GM12891 (cell line): ENCODE measurements around the gene SHPK.

Experiments
- DNase-seq: peaks from one replicate; pipeline ENCODE4 v3.0.0; 2011; ENCODE audit warnings: low spot score; ENCODE audit not compliant: insufficient read length
- FAIRE-seq: peaks from 2 replicates; lab custom pipeline; 2011; peaks lifted over from hg19 to GRCh38; lab: Jason Lieb, UNC
- PAX5 ChIP-seq: IDR thresholded peaks from 2 replicates; pipeline ENCODE4 v1.6.1; 2011; ENCODE audit warnings: low read length, moderate library complexity, mild to moderate bottlenecking; ENCODE audit not compliant: insufficient read depth, severe bottlenecking
- POLR2A ChIP-seq: IDR thresholded peaks from 2 replicates; pipeline ENCODE4 v1.6.1; 2011; ENCODE audit warnings: low read depth, low read length, control low read depth
- POLR2AphosphoS5 ChIP-seq: IDR thresholded peaks from 2 replicates; pipeline ENCODE4 v1.6.1; 2011; ENCODE audit warnings: low read depth, low read length, control low read depth
- POU2F2 ChIP-seq: IDR thresholded peaks from 2 replicates; pipeline ENCODE4 v1.6.1; 2011; ENCODE audit warnings: low read depth, mild to moderate bottlenecking, control low read depth, low read length, moderate library complexity
- SPI1 ChIP-seq: IDR thresholded peaks from 2 replicates; pipeline ENCODE4 v1.6.1; 2011; ENCODE audit warnings: low read depth, low read length, control low read depth
- TAF1 ChIP-seq: IDR thresholded peaks from 2 replicates; pipeline ENCODE4 v1.6.1; 2011; ENCODE audit warnings: low read depth, low read length, control low read depth

Gene SHPK

GRCh38 chr17:3603119-3603869 lies 32.8 kb downstream of the SHPK start:
- DNase-seq (no peak), FAIRE-seq (no peak)
- no peak for TF ChIP-seq POLR2AphosphoS5
- no peak for TF ChIP-seq PAX5
- TF ChIP-seq POU2F2: no peak
- TF ChIP-seq POLR2A: no peak
- TF ChIP-seq SPI1: no peak
- TF ChIP-seq TAF1: no peak

DNA sequence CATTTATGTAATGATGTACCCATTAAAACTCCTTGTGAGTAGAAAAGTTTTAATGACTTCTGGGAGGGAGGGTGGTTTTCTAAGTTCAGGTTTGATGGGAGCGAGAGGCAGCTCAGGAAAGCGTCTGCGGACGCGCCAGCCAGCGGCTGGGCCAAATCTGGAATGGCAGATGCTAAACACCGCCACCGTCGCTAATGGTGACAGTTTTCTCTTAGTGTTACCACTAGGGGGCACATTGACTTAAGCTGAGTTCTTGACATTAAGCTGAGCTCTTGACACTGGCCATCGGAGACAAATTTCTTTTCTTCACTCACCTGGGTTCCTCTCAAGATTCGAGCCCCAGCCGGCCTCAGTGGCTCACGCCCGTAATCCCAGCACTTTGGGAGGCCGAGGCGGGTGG lies 33.6 kb downstream of the SHPK start:
- FAIRE-seq (no peak), DNase-seq (peak; percentile 57)
- no peak for TF ChIP-seq POLR2A
- no peak for TF ChIP-seq POU2F2
- no peak for TF ChIP-seq SPI1
- TF ChIP-seq POLR2AphosphoS5: no peak
- no peak for TF ChIP-seq PAX5
- no peak for TF ChIP-seq TAF1

GRCh38 chr17:3600529-3601205 lies 35.4 kb downstream of the SHPK start:
- FAIRE-seq: no peak
- no peak for DNase-seq
- TF ChIP-seq SPI1 (no peak), POLR2AphosphoS5 (no peak), POLR2A (no peak), POU2F2 (no peak), TAF1 (no peak), PAX5 (no peak)

DNA sequence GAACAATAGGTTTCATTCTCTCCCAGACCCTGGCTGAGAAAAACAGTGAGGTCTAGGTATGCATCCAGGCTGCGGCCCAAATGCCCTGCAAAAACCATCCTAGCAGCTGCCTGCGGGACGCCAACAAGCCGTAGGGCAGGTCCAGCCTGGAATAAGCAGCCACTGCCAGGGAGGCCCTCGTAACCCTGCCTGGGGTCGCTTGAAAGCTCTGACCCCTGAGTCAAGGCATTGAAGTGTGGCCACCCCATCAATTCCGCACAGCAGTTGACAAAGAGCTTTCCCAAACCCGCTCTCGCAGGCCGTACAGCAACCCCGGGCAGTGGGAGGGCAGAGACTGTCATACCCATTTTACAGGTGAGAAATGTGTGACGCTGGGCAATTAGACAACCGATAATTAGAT lies 38.0 kb downstream of the SHPK start:
- DNase-seq (no peak), FAIRE-seq (no peak)
- TF ChIP-seq POLR2AphosphoS5 (no peak), PAX5 (no peak), SPI1 (no peak), POLR2A (no peak), TAF1 (no peak), POU2F2 (no peak)

GRCh38 chr17:3596804-3597464 lies 39.1 kb downstream of the SHPK start:
- no peak for TF ChIP-seq PAX5
- TF ChIP-seq SPI1: no peak
- no peak for TF ChIP-seq POLR2A
- TF ChIP-seq POU2F2: no peak
- no peak for TF ChIP-seq POLR2AphosphoS5
- TF ChIP-seq TAF1: no peak
- FAIRE-seq (no peak), DNase-seq (no peak)

DNA sequence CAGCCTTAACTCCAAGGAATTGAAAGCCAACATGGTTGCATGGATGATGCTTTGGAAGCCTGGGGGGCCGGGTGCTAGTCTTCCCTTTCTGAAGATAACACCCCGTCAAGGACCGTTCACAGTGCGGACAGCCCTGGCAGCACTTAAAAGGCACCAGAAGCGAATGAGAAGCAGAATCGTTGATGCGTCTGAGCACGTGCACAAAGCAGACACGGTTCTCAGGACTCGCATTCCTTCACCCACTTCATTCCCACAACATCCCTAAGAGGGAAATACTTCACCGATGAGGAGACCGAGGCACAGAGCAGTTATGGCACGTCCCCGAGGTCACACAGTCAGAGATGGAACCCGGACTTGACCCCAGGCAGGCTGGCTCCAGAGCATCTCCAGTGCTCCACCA lies 41.1 kb downstream of the SHPK start:
- no peak for DNase-seq
- FAIRE-seq: peak; percentile 31
- no peak for TF ChIP-seq POLR2A
- no peak for TF ChIP-seq POU2F2
- no peak for TF ChIP-seq PAX5
- TF ChIP-seq POLR2AphosphoS5: no peak

GRCh38 chr17:3594051-3594800 lies 41.8 kb downstream of the SHPK start:
- no peak for TF ChIP-seq POU2F2
- TF ChIP-seq SPI1: no peak
- TF ChIP-seq POLR2A: no peak
- TF ChIP-seq PAX5: no peak
- TF ChIP-seq TAF1: no peak
- TF ChIP-seq POLR2AphosphoS5: no peak
- no peak for FAIRE-seq
- DNase-seq: no peak

DNA sequence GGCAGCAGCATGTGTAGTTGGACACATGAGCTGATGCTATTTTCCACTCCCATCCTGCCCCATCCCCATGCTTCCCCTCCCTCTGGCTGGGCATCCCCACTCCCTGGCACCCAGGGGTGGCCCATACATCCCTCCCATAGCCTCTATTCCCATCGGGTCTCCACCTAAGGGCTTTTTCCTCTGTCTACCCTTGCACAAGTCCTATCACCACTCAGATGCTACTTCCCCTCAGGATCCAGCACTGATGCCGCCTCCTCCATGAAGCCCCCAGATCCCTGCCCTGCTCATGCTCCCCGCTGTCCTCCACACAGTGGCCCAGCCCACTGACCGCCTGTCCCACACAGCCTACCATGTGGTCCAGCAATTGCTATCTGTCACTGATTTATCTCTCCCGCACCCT lies 42.7 kb downstream of the SHPK start:
- no peak for DNase-seq
- no peak for FAIRE-seq
- TF ChIP-seq SPI1 (no peak), PAX5 (no peak), POU2F2 (no peak), TAF1 (no peak), POLR2A (no peak), POLR2AphosphoS5 (no peak)

- FAIRE-seq: no peak
- TF ChIP-seq POU2F2 (no peak), SPI1 (no peak), POLR2AphosphoS5 (no peak), POLR2A (no peak), PAX5 (no peak), TAF1 (no peak)
- DNase-seq: no peak
Measured at GRCh38 chr17:3592216-3592860, 43.7 kb downstream of the SHPK start.
